B cell (primary cell): ENCODE results near the gene VPS11. TPM values are rescaled to one million over a fixed set of nuclear protein-coding genes. Genes with fewer than 3 reads are reported as not detected.

Experiments
- ATAC-seq: fragments of 200-7000 bp; cut with Tn5 transposase; one replicate; pipeline ENCODE4 v1.10.0; 2021; ENCODE audit warnings: low read depth, mild to moderate bottlenecking, moderate number of reproducible peaks, moderate library complexity
- CTCF ChIA-PET: fragments of 350-600 bp; sonication (Branson Sonifier 250); formaldehyde crosslinking; loops from one replicate; lab custom pipeline; 2021; ENCODE audit warnings: antibody characterized with exemption, inconsistent platforms; lab: Charles Lee
- POLR2A ChIA-PET: fragments of 350-600 bp; sonication (Branson Sonifier 250); formaldehyde crosslinking; loops from one replicate; lab custom pipeline; 2021; ENCODE audit warnings: antibody characterized with exemption; lab: Charles Lee
- DNase-seq: peaks from one replicate; pipeline ENCODE4 v3.0.0; 2013
- H2AFZ ChIP-seq: 2 replicates; pipeline ENCODE4 v1.6.1; 2012; ENCODE audit warnings: mild to moderate bottlenecking, low read depth, low read length; ENCODE audit not compliant: insufficient read depth, poor library complexity, severe bottlenecking
- H3K27ac ChIP-seq, 2 donors: 1 replicate in 1 of 2; 2 replicates in 1 of 2; pipeline ENCODE4 v1.5.1; 2012 to 2013; ENCODE audit warnings: low read length in 2 of 2, mild to moderate bottlenecking in 2 of 2, moderate library complexity in 1 of 2
- H3K27me3 ChIP-seq, 4 experiments: fragments of 200-600 bp in 1 of 4; sonication (generic) in 1 of 4; replicated peaks in 1 of 4; 1 replicate in 2 of 4; 2 replicates in 2 of 4; pipeline versions ENCODE4 v1.6.1 to v1.7.0; 2013 to 2016; ENCODE audit warnings: low read length in 3 of 4, mild to moderate bottlenecking in 2 of 4, mixed read lengths in 1 of 4, moderate library complexity in 1 of 4; ENCODE audit not compliant: insufficient read depth in 4 of 4, control insufficient read depth in 3 of 4; ENCODE audit errors: control extremely low read depth in 1 of 4
- H3K36me3 ChIP-seq, 2 experiments: replicated peaks in 1 of 2; 1 replicate in 1 of 2; 2 replicates in 1 of 2; pipeline versions ENCODE4 v1.6.1 to v1.7.1; 2013; ENCODE audit warnings: low read length in 1 of 2; ENCODE audit not compliant: insufficient read depth in 2 of 2, control insufficient read depth in 1 of 2; ENCODE audit errors: control extremely low read depth in 1 of 2, extremely low read depth in 1 of 2
- H3K4me1 ChIP-seq, 2 donors: fragments of 200-600 bp in 1 of 2; sonication (generic) in 1 of 2; 1 replicate in 1 of 2; 2 replicates in 1 of 2; pipeline versions ENCODE4 v1.5.1 to v1.6.1; 2013 to 2017; ENCODE audit warnings: low read length in 2 of 2; ENCODE audit not compliant: control insufficient read depth in 2 of 2, insufficient read depth in 2 of 2
- H3K4me2 ChIP-seq: replicated peaks from 2 replicates; pipeline ENCODE3; 2012; ENCODE audit warnings: mild to moderate bottlenecking, low read depth, low read length; ENCODE audit not compliant: poor library complexity, severe bottlenecking
- H3K4me3 ChIP-seq, 5 experiments: fragments of 200-600 bp in 1 of 5; sonication (generic) in 1 of 5; 1 replicate in 3 of 5; 2 replicates in 2 of 5; pipeline versions ENCODE4 v1.5.1 to v1.7.0; 2011 to 2016; ENCODE audit warnings: low read length in 4 of 5, mild to moderate bottlenecking in 4 of 5, low read depth in 2 of 5, control low read depth in 1 of 5, moderate library complexity in 1 of 5; ENCODE audit not compliant: insufficient read depth in 1 of 5; ENCODE audit errors: control extremely low read depth in 1 of 5, extremely low read depth in 1 of 5
- H3K79me2 ChIP-seq: fragments of 200-600 bp; sonication (generic); one replicate; pipeline ENCODE4 v1.6.0; 2016; ENCODE audit warnings: low read length; ENCODE audit not compliant: control insufficient read depth, insufficient read depth
- H3K9ac ChIP-seq: fragments of 200-600 bp; sonication (generic); 2 replicates; pipeline ENCODE4 v1.6.1; 2017; ENCODE audit warnings: mild to moderate bottlenecking, low read length, moderate library complexity
- H3K9me3 ChIP-seq, 3 donors: one replicate each; pipeline versions ENCODE4 v1.6.1 to v1.7.1; 2013; ENCODE audit warnings: low read length in 2 of 3; ENCODE audit not compliant: control insufficient read depth in 2 of 3, insufficient read depth in 1 of 3; ENCODE audit errors: control extremely low read depth in 1 of 3
- H4K20me1 ChIP-seq: 2 replicates; pipeline ENCODE4 v1.6.0; 2012; ENCODE audit warnings: mild to moderate bottlenecking, low read length; ENCODE audit not compliant: insufficient read depth, control insufficient read depth, poor library complexity, severe bottlenecking
- H3K27ac Mint-ChIP-seq: one replicate; pipeline ENCODE4 v1.8.0; 2021; ENCODE audit warnings: mixed read lengths
- H3K27me3 Mint-ChIP-seq: one replicate; pipeline ENCODE4 v1.8.0; 2021; ENCODE audit warnings: mixed read lengths
- H3K4me1 Mint-ChIP-seq: one replicate; pipeline ENCODE4 v1.8.0; 2021; ENCODE audit warnings: mixed read lengths
- H3K4me3 Mint-ChIP-seq: one replicate; pipeline ENCODE4 v1.8.0; 2021; ENCODE audit warnings: mixed read lengths
- H3K9me3 Mint-ChIP-seq: one replicate; pipeline ENCODE4 v1.8.0; 2022; ENCODE audit warnings: mixed read lengths; ENCODE audit not compliant: insufficient read depth
- EZH2 ChIP-seq: IDR thresholded peaks from 2 replicates; pipeline ENCODE4 v1.6.1; 2012; ENCODE audit warnings: borderline replicate concordance, low read depth, mild to moderate bottlenecking, moderate library complexity, low read length; ENCODE audit not compliant: insufficient read depth, poor library complexity, severe bottlenecking
- WGBS: methylation state at CpG from one replicate; pipeline ENCODE4 v1.1.5; 2013; ENCODE audit warnings: missing lambda C conversion rate; ENCODE audit not compliant: insufficient coverage; 5-methylcytosine and 5-hydroxymethylcytosine counted together
- intact Hi-C: fragments of 100-400 bp; cut with micrococcal nuclease; formaldehyde crosslinking; loops from one replicate; pipeline ENCODE4 v1.10.0; 2022
- polyA plus RNA-seq: library from polyadenylated mRNA; depleted of rRNA; stranded (reverse); fragments of >200 nt; gene quantifications from 2 replicates; pipeline ENCODE4 v1.2.3, GENCODE V29; 2012
- total RNA-seq, 2 donors: library from RNA; stranded (reverse); fragments of 120-200 nt in 1 of 2; gene quantifications; 1 replicate in 1 of 2; 2 replicates in 1 of 2; pipeline versions ENCODE4 v1.2.3 to v1.2.4, GENCODE V29; 2013 to 2022
- TF ChIP-seq, protein P1 (sequence below): fragments of 200-600 bp; IDR thresholded peaks from one replicate; pipeline ENCODE4 v1.8.0; 2022; ENCODE audit warnings: antibody characterized with exemption, mild to moderate bottlenecking

VPS11 gene
- total and polyA plus RNA-seq, 2 donors (not counting 1 experiment from before 2014, with no cell fraction given) = 35.7 to 64.7 TPM

DNA sequence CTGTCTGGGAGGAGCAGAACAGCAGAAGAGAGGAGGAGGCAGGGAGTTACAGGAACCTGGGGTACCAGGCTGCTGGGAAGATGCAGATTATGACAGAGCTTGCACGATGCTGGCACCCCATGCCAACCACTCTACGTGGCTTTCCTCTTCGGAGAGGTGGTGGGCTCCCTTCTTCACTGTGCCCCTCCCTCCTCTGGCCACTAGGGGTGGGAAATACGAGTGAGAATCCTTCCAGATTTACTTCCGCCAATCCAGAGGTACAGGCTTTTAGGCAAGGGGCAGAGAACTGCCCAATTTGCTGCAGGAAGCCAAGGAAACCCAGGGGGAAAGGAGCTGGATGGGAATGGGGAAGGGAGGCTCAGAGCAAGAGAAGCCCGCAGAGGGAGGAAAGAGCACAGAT, 22.9 kb upstream of the VPS11 start:
- ChIA-PET POLR2A (no interaction called here), CTCF (interaction anchor here (0.8 to 2.7 kb wide), 2 partner anchors 11 to 18 kb away, joined by 3 to 8 read pairs; no protein-coding TSS in a partner anchor)
- TF ChIP-seq, protein P1, sequence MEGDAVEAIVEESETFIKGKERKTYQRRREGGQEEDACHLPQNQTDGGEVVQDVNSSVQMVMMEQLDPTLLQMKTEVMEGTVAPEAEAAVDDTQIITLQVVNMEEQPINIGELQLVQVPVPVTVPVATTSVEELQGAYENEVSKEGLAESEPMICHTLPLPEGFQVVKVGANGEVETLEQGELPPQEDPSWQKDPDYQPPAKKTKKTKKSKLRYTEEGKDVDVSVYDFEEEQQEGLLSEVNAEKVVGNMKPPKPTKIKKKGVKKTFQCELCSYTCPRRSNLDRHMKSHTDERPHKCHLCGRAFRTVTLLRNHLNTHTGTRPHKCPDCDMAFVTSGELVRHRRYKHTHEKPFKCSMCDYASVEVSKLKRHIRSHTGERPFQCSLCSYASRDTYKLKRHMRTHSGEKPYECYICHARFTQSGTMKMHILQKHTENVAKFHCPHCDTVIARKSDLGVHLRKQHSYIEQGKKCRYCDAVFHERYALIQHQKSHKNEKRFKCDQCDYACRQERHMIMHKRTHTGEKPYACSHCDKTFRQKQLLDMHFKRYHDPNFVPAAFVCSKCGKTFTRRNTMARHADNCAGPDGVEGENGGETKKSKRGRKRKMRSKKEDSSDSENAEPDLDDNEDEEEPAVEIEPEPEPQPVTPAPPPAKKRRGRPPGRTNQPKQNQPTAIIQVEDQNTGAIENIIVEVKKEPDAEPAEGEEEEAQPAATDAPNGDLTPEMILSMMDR = peak; percentile 10
- TF ChIP-seq EZH2 = no peak
- WGBS = 100% methylated on average over 2 of the region's 6 CpGs
- H3K4me3 Mint-ChIP-seq = no peak overlapping the region
- DNase-seq (no peak), ATAC-seq (no peak)
- Histone ChIP-seq H3K79me2 (no peaks in the 10 kb centered on the region), H3K9ac (no peak overlapping the region), H4K20me1 (no peaks in the 10 kb centered on the region), H3K27ac (no peak overlapping the region), H3K9me3 (no peaks in the 10 kb centered on the region), H3K4me2 (no peak overlapping the region), H3K4me3 (no peak overlapping the region), H3K27me3 (no peaks in the 10 kb centered on the region), H3K4me1 (peaks cover 0 to 2% of the 10 kb centered on the region in 2 donors), H2AFZ (no peak overlapping the region), H3K36me3 (peaks cover 0 to 39% of the 10 kb centered on the region in 2 experiments)
- intact Hi-C loops = no loop called here
- no peaks in the 10 kb centered on the region for H3K27me3 Mint-ChIP-seq
- no peak overlapping the region for H3K27ac Mint-ChIP-seq
- no peaks in the 10 kb centered on the region for H3K9me3 Mint-ChIP-seq
- peaks cover under 1% of the 10 kb centered on the region for H3K4me1 Mint-ChIP-seq

GRCh38 chr11:119046489-119046888, 21.1 kb upstream of the VPS11 start:
- Histone ChIP-seq H3K27ac (no peak overlapping the region), H3K4me2 (no peak overlapping the region), H3K4me1 (peaks cover 2% of the 10 kb centered on the region in 2 donors), H3K9me3 (no peaks in the 10 kb centered on the region), H3K27me3 (no peaks in the 10 kb centered on the region), H3K36me3 (peaks cover 0 to 47% of the 10 kb centered on the region in 2 experiments), H3K4me3 (no peak overlapping the region), H3K9ac (no peak overlapping the region), H4K20me1 (no peaks in the 10 kb centered on the region), H3K79me2 (no peaks in the 10 kb centered on the region), H2AFZ (no peak overlapping the region)
- ChIA-PET CTCF (interaction anchor here (1.0 kb wide), 1 partner anchor 16 kb away, joined by 3 read pairs; no protein-coding TSS in a partner anchor), POLR2A (no interaction called here)
- no peak overlapping the region for H3K4me3 Mint-ChIP-seq
- intact Hi-C loops = no loop called here
- no peak overlapping the region for H3K27ac Mint-ChIP-seq
- no peak for DNase-seq
- H3K9me3 Mint-ChIP-seq = no peaks in the 10 kb centered on the region
- H3K4me1 Mint-ChIP-seq = peaks cover 5% of the 10 kb centered on the region
- no peak for TF ChIP-seq EZH2
- TF ChIP-seq, protein P1 = no peak
- 96% methylated on average over 6 of the region's 6 CpGs for WGBS
- ATAC-seq = no peak
- H3K27me3 Mint-ChIP-seq = no peaks in the 10 kb centered on the region
